K562 (cell line): Measurements from ENCODE around the gene ITSN1. TPM values are rescaled to one million over a fixed set of nuclear protein-coding genes. Genes with fewer than 3 reads are reported as not detected.

ENCODE experiments used
- ATF1 ChIP-seq, 2 experiments: fragments of 450-650 bp in 1 of 2; IDR thresholded peaks; 2 replicates each; pipeline ENCODE4 v1.6.1; 2016; ENCODE audit warnings: missing compliant biosample characterization in 1 of 2, missing genetic modification characterization in 1 of 2
- CBX2 ChIP-seq: fragments of 200-600 bp; sonication (generic); IDR thresholded peaks from one replicate; pipeline ENCODE4 v1.6.1; 2012; ENCODE audit warnings: mild to moderate bottlenecking, low read length, inconsistent platforms; ENCODE audit not compliant: insufficient read depth, poor library complexity, severe bottlenecking
- CEBPZ ChIP-seq: fragments of 150-350 bp; IDR thresholded peaks from 2 replicates; pipeline ENCODE4 v1.6.1; 2014; ENCODE audit warnings: low read depth, mild to moderate bottlenecking, low read length, borderline replicate concordance
- E2F3 ChIP-seq: fragments of 250-450 bp; sonication (Bioruptor Pico); IDR thresholded peaks from 2 replicates; pipeline ENCODE4 v1.4.0; 2020; ENCODE audit warnings: mild to moderate bottlenecking
- KDM4B ChIP-seq, 2 experiments: fragments of 450-650 bp in 1 of 2; sonication (generic) in 1 of 2; IDR thresholded peaks; 2 replicates each; pipeline ENCODE4 v1.6.1; 2016 to 2017; ENCODE audit warnings: borderline replicate concordance in 2 of 2, antibody characterized with exemption in 1 of 2, low read depth in 1 of 2, mild to moderate bottlenecking in 1 of 2
- KLF6 ChIP-seq: fragments of 250-450 bp; sonication (Bioruptor Pico); IDR thresholded peaks from 2 replicates; pipeline ENCODE4 v1.4.0; 2020; ENCODE audit warnings: mild to moderate bottlenecking, moderate library complexity, borderline replicate concordance
- MCM5 ChIP-seq: fragments of 450-650 bp; IDR thresholded peaks from 2 replicates; pipeline ENCODE4 v1.6.1; 2016; ENCODE audit warnings: low read depth
- NBN ChIP-seq: fragments of 450-650 bp; IDR thresholded peaks from 2 replicates; pipeline ENCODE4 v1.6.1; 2016; ENCODE audit warnings: low read depth, mild to moderate bottlenecking
- PHF21A ChIP-seq: fragments of 450-650 bp; IDR thresholded peaks from 2 replicates; pipeline ENCODE4 v1.6.1; 2017; ENCODE audit warnings: low read depth, borderline replicate concordance
- RNF2 ChIP-seq: sonication (generic); IDR thresholded peaks from 2 replicates; pipeline ENCODE4 v1.6.1; 2016
- SFPQ ChIP-seq: fragments of 200-400 bp; formaldehyde crosslinking; IDR thresholded peaks from 2 replicates; pipeline ENCODE4 v1.6.1; 2017; ENCODE audit warnings: mild to moderate bottlenecking, low read depth, low read length, moderate library complexity
- SIN3B ChIP-seq: fragments of 450-650 bp; IDR thresholded peaks from 2 replicates; pipeline ENCODE4 v1.6.1; 2017; ENCODE audit warnings: low read depth, mild to moderate bottlenecking, moderate library complexity
- SMAD3 ChIP-seq: fragments of 450-650 bp; formaldehyde crosslinking; conservative IDR thresholded peaks from 2 replicates; pipeline ENCODE4 v1.4.0; 2020; ENCODE audit warnings: mild to moderate bottlenecking
- SMAD4 ChIP-seq: fragments of 250-450 bp; sonication (Bioruptor Pico); conservative IDR thresholded peaks from 2 replicates; pipeline ENCODE4 v1.8.0; 2021; ENCODE audit warnings: inconsistent platforms, mild to moderate bottlenecking, moderate library complexity
- SP2 ChIP-seq: IDR thresholded peaks from 2 replicates; pipeline ENCODE4 v1.6.1; 2011; ENCODE audit warnings: mild to moderate bottlenecking, low read depth, low read length, moderate library complexity; ENCODE audit not compliant: poor library complexity, severe bottlenecking; ENCODE audit errors: extremely low read depth
- TAF9B ChIP-seq: fragments of 450-650 bp; IDR thresholded peaks from 2 replicates; pipeline ENCODE4 v1.6.1; 2018; ENCODE audit warnings: mild to moderate bottlenecking; ENCODE audit not compliant: partially characterized antibody
- ZBED1 ChIP-seq: IDR thresholded peaks from 2 replicates; pipeline ENCODE4 v1.6.1; 2014
- ZEB2 ChIP-seq: fragments of 450-650 bp; IDR thresholded peaks from 2 replicates; pipeline ENCODE4 v1.6.1; 2016
- ZKSCAN1 ChIP-seq: fragments of 150-350 bp; IDR thresholded peaks from 2 replicates; pipeline ENCODE4 v1.6.1; 2016; ENCODE audit warnings: low read depth, low read length
- ZNF146 ChIP-seq: IDR thresholded peaks from one replicate; pipeline ENCODE4 v1.6.1; 2018; ENCODE audit warnings: missing compliant biosample characterization; ENCODE audit not compliant: unreplicated experiment
- ZNF740 ChIP-seq, 3 experiments: fragments of 200-800 bp in 1 of 3; sonication (Bioruptor generic) in 1 of 3; sonication (generic) in 1 of 3; formaldehyde crosslinking in 1 of 3; IDR thresholded peaks; 2 replicates each; pipeline versions ENCODE4 v1.6.1 to v1.8.0; 2016 to 2022; ENCODE audit warnings: mild to moderate bottlenecking in 2 of 3, missing compliant biosample characterization in 2 of 3, missing genetic modification characterization in 2 of 3, missing genetic modification reagents in 1 of 3
- polyA plus RNA-seq, 8 experiments: library from polyadenylated mRNA; depleted of rRNA in 4 of 8; stranded (reverse) in 5 of 8; unstranded in 3 of 8; fragments of >200 nt; fragmentation: Nextera tagmentation in 2 of 8; fragmentation: Illumina TruSeq in 1 of 8; extraction: Ambion mirVana in 2 of 8; extraction: Trizol in 1 of 8; gene quantifications; 2 replicates each; pipeline versions ENCODE4 v1.2.1 to v1.2.3, GENCODE V29; 2011 to 2014; ENCODE audit warnings: inconsistent platforms in 1 of 8, missing spikeins in 1 of 8
- total RNA-seq, 7 experiments: library from RNA; depleted of rRNA in 6 of 7; stranded (reverse); fragments of >200 nt in 6 of 7; fragmentation: Illumina TruSeq in 2 of 7; extraction: Trizol in 2 of 7; gene quantifications; 2 replicates each; pipeline versions ENCODE4 v1.2.1 to v1.2.3, GENCODE V29; 2011 to 2021; ENCODE audit warnings: low replicate concordance in 1 of 7

Gene ITSN1
- total and polyA plus RNA-seq, 9 of the 15 experiments (the other 6 are each of a cell fraction or from before 2014, with no cell fraction given), result 1.1 to 12.6 (median 4.8) TPM

GRCh38 chr21:33642027-33642895 lies at the start of gene ITSN1 (continued):
- TF ChIP-seq SMAD4 (CRISPR knock-in tag), result no peak; the same call in 1 of the 2 replicates
- TF ChIP-seq SIN3B, result no peak
- TF ChIP-seq ZNF146, result no peak
- peak; percentile 72; the same call in 1 of the 2 replicates for TF ChIP-seq ZNF740 (CRISPR knock-in tag; IDR thresholded peaks at IDR 0.05)
- TF ChIP-seq ZNF740 (tag; IDR thresholded peaks at IDR 0.05), result no peak
- no peak; the same call in none of the 2 replicates for TF ChIP-seq RNF2
- TF ChIP-seq MCM5, result no peak
- no peak for TF ChIP-seq ZBED1
- TF ChIP-seq NBN, result peak; percentile 52
- 0 out of 2 replicates have a peak, but pooled peaks have one; percentile 24 for TF ChIP-seq SMAD3 (CRISPR knock-in tag)
- TF ChIP-seq KLF6 (CRISPR knock-in tag), result no peak
- no peak; the same call in 1 of the 2 replicates for TF ChIP-seq CEBPZ
- TF ChIP-seq TAF9B, result no peak
- TF ChIP-seq ZEB2, result 0 out of 2 replicates have a peak, but pooled peaks have one; percentile 40
- peak; percentile 81 for TF ChIP-seq SP2
- TF ChIP-seq PHF21A, result peak; percentile 99
- no peak for TF ChIP-seq ATF1 (CRISPR knock-in tag; IDR thresholded peaks at IDR 0.05)
- TF ChIP-seq ATF1 (tag; IDR thresholded peaks at IDR 0.05), result peak; percentile 78; the same call in 1 of the 2 replicates
- no peak for TF ChIP-seq ZKSCAN1
- TF ChIP-seq E2F3 (CRISPR knock-in tag), result peak; percentile 78; the same call in 1 of the 2 replicates
- no peak for TF ChIP-seq SFPQ
- 0 out of 4 replicates have a peak, but pooled peaks of 1 of the 2 experiments have one; percentile 29 for TF ChIP-seq KDM4B (IDR thresholded peaks at IDR 0.05; ENCODE audit: borderline replicate concordance in 2 of 2, low read depth in 1 of 2)
- TF ChIP-seq CBX2, result no peak
